GM15510 (cell line): ENCODE measurements around the gene NPPC.

Source experiments
- POLR2A ChIP-seq: IDR thresholded peaks from 3 replicates; pipeline ENCODE4 v1.6.1; 2011; ENCODE audit warnings: borderline replicate concordance; ENCODE audit not compliant: insufficient read length; ENCODE audit errors: extremely low read depth

Gene NPPC

GRCh38 chr2:231917280-231918066, 8.7 kb downstream of the NPPC start:
- TF ChIP-seq POLR2A, result no peak

GRCh38 chr2:231914077-231914690, 12.0 kb downstream of the NPPC start:
- no peak for TF ChIP-seq POLR2A

- no peak for TF ChIP-seq POLR2A
Observed at GRCh38 chr2:231911381-231911780, 14.8 kb downstream of the NPPC start.

GRCh38 chr2:231910771-231911170, 15.4 kb downstream of the NPPC start:
- no peak for TF ChIP-seq POLR2A

GRCh38 chr2:231909631-231910030, 16.6 kb downstream of the NPPC start:
- TF ChIP-seq POLR2A, result no peak

- no peak for TF ChIP-seq POLR2A
Observed at GRCh38 chr2:231908584-231908983, 17.6 kb downstream of the NPPC start.

- no peak for TF ChIP-seq POLR2A
Observed at GRCh38 chr2:231907765-231908164, 18.4 kb downstream of the NPPC start.

GRCh38 chr2:231905026-231905425, 21.2 kb downstream of the NPPC start:
- no peak for TF ChIP-seq POLR2A

GRCh38 chr2:231904161-231904611, 22.0 kb downstream of the NPPC start:
- TF ChIP-seq POLR2A, result no peak

GRCh38 chr2:231902598-231902997, 23.6 kb downstream of the NPPC start:
- TF ChIP-seq POLR2A, result no peak

- TF ChIP-seq POLR2A, result no peak
Observed at GRCh38 chr2:231900972-231901371, 25.2 kb downstream of the NPPC start.

GRCh38 chr2:231900486-231900942, 25.7 kb downstream of the NPPC start:
- no peak for TF ChIP-seq POLR2A

- TF ChIP-seq POLR2A, result no peak
Observed at GRCh38 chr2:231894566-231895380, 31.4 kb downstream of the NPPC start.

- TF ChIP-seq POLR2A, result no peak
Observed at GRCh38 chr2:231891514-231891905, 34.7 kb downstream of the NPPC start.

- no peak for TF ChIP-seq POLR2A
Observed at GRCh38 chr2:231890896-231891513, 35.2 kb downstream of the NPPC start.
